ENCODE results near the gene APOM. TPM values are rescaled to one million over a fixed set of nuclear protein-coding genes. Genes with fewer than 3 reads are reported as not detected.

The APOM gene
- total RNA-seq, 1 donor from 2014 or later: 2.6 TPM

GRCh38 chr6:31686483-31686882, 30.8 kb downstream of the APOM start:
- no peak overlapping the region for H3K27ac ChIP-seq
- no peak overlapping the region for H3K9ac ChIP-seq
- H3K9me3 Mint-ChIP-seq: no peaks in the 10 kb centered on the region
- peaks cover 8% of the 10 kb centered on the region for H4K20me1 ChIP-seq (ENCODE audit: low read depth)
- peaks cover 6% of the 10 kb centered on the region for H3K4me1 ChIP-seq
- no peak overlapping the region for H3K27ac Mint-ChIP-seq
- peaks cover 34% of the 10 kb centered on the region for H3F3A ChIP-seq (ENCODE audit: low read depth)
- no peak overlapping the region for H3K4me2 ChIP-seq
- H2AFZ ChIP-seq (replicated peaks): no peak overlapping the region
- no peak for DNase-seq (ENCODE audit: low spot score)
- no peaks in the 10 kb centered on the region for H3K9me3 ChIP-seq (ENCODE audit: low read depth)
- TF ChIP-seq EZH2 (IDR thresholded peaks at IDR 0.05) (no peak), EZH2phosphoT487 (IDR thresholded peaks at IDR 0.05) (no peak)
- TF ChIP-seq, protein P1, sequence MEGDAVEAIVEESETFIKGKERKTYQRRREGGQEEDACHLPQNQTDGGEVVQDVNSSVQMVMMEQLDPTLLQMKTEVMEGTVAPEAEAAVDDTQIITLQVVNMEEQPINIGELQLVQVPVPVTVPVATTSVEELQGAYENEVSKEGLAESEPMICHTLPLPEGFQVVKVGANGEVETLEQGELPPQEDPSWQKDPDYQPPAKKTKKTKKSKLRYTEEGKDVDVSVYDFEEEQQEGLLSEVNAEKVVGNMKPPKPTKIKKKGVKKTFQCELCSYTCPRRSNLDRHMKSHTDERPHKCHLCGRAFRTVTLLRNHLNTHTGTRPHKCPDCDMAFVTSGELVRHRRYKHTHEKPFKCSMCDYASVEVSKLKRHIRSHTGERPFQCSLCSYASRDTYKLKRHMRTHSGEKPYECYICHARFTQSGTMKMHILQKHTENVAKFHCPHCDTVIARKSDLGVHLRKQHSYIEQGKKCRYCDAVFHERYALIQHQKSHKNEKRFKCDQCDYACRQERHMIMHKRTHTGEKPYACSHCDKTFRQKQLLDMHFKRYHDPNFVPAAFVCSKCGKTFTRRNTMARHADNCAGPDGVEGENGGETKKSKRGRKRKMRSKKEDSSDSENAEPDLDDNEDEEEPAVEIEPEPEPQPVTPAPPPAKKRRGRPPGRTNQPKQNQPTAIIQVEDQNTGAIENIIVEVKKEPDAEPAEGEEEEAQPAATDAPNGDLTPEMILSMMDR (IDR thresholded peaks at IDR 0.05): no peak
- H3K36me3 Mint-ChIP-seq: peaks cover 36% of the 10 kb centered on the region
- H3K4me3 ChIP-seq: no peak overlapping the region
- peaks cover 21% of the 10 kb centered on the region for H3K4me1 Mint-ChIP-seq
- no peak overlapping the region for H3K4me3 Mint-ChIP-seq
- peaks cover 7% of the 10 kb centered on the region for H3K27me3 Mint-ChIP-seq (ENCODE audit: insufficient read depth, low read depth)
- H3K36me3 ChIP-seq: no peaks in the 10 kb centered on the region
- peaks cover 14% of the 10 kb centered on the region for H3K27me3 ChIP-seq
- no peaks in the 10 kb centered on the region for H3K79me2 ChIP-seq (ENCODE audit: low read depth)

DNA sequence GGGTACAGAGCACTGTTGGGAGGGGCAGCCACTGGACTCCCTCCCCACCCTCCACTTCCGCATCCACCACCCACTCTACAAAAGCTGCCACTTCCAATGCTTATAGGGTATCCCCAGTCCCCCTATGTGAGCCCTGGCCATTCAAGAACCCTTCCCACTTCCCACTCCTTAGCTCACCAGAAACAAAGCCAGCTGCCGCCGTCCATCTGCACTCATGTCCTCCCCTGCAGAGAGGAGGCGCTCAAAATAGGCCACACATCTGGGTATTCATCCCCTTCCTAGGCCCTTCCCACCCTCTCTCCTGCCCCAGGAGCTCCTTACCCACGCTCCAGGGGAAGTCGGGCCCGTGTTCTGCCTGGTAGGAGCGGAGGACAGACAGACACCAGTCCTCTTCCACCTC, 31.6 kb downstream of the APOM start:
- Mint-ChIP-seq H3K4me1 (peaks cover 14% of the 10 kb centered on the region), H3K9me3 (no peaks in the 10 kb centered on the region), H3K27ac (no peak overlapping the region), H3K27me3 (ENCODE audit: insufficient read depth, low read depth) (peaks cover 2% of the 10 kb centered on the region), H3K4me3 (no peak overlapping the region), H3K36me3 (peaks cover 36% of the 10 kb centered on the region)
- Histone ChIP-seq H3F3A (ENCODE audit: low read depth) (peaks cover 25% of the 10 kb centered on the region), H3K27ac (no peak overlapping the region), H3K9ac (no peak overlapping the region), H3K4me2 (no peak overlapping the region), H2AFZ (replicated peaks) (no peak overlapping the region), H3K4me1 (peaks cover 3% of the 10 kb centered on the region), H3K79me2 (ENCODE audit: low read depth) (no peaks in the 10 kb centered on the region), H3K27me3 (peaks cover 5% of the 10 kb centered on the region), H3K36me3 (no peaks in the 10 kb centered on the region), H3K9me3 (ENCODE audit: low read depth) (no peaks in the 10 kb centered on the region), H4K20me1 (ENCODE audit: low read depth) (peaks cover 8% of the 10 kb centered on the region), H3K4me3 (no peak overlapping the region)
- no peak for DNase-seq (ENCODE audit: low spot score)
- TF ChIP-seq EZH2phosphoT487 (IDR thresholded peaks at IDR 0.05) (no peak), EZH2 (IDR thresholded peaks at IDR 0.05) (no peak)
- TF ChIP-seq, protein P1 (IDR thresholded peaks at IDR 0.05): no peak

- no peak for DNase-seq (ENCODE audit: low spot score)
- Mint-ChIP-seq H3K9me3 (no peaks in the 10 kb centered on the region), H3K27me3 (ENCODE audit: insufficient read depth, low read depth) (peaks cover 2% of the 10 kb centered on the region), H3K27ac (peak overlapping the region; percentile 57), H3K4me1 (peaks cover 11% of the 10 kb centered on the region), H3K36me3 (peaks cover 38% of the 10 kb centered on the region), H3K4me3 (no peak overlapping the region)
- Histone ChIP-seq H3K4me2 (no peak overlapping the region), H3K27ac (no peak overlapping the region), H3K27me3 (no peaks in the 10 kb centered on the region), H3K4me1 (peaks cover 3% of the 10 kb centered on the region), H3K79me2 (ENCODE audit: low read depth) (no peaks in the 10 kb centered on the region), H3F3A (ENCODE audit: low read depth) (peaks cover 18% of the 10 kb centered on the region), H3K4me3 (no peak overlapping the region), H3K9ac (no peak overlapping the region), H3K9me3 (ENCODE audit: low read depth) (no peaks in the 10 kb centered on the region), H3K36me3 (no peaks in the 10 kb centered on the region), H2AFZ (replicated peaks) (no peak overlapping the region), H4K20me1 (ENCODE audit: low read depth) (peaks cover 8% of the 10 kb centered on the region)
- TF ChIP-seq EZH2 (IDR thresholded peaks at IDR 0.05) (no peak), EZH2phosphoT487 (IDR thresholded peaks at IDR 0.05) (no peak)
- TF ChIP-seq, protein P1 (IDR thresholded peaks at IDR 0.05): no peak
Measured at GRCh38 chr6:31687860-31688693, 32.4 kb downstream of the APOM start.
